Frontal cortex (tissue), 4 donors: ENCODE results near the gene C2orf81. TPM values are rescaled to one million over a fixed set of nuclear protein-coding genes. Genes with fewer than 3 reads are reported as not detected.
"Not testable (repeated sequence)": the region's sequence is repeated elsewhere in the genome, so short reads cannot be mapped to it uniquely, and the experiment has no call there.

ENCODE experiments used
- DNase-seq, 2 donors: peaks; one replicate each; pipeline ENCODE4 v3.0.0; 2012; ENCODE audit warnings: low spot score in 2 of 2
- FAIRE-seq: peaks from 2 replicates; lab custom pipeline; 2012; peaks lifted over from hg19 to GRCh38; lab: Jason Lieb, UNC
- total RNA-seq: library from RNA; depleted of rRNA; stranded (reverse); fragments of >200 nt; gene quantifications from one replicate; pipeline ENCODE4 v1.2.3, GENCODE V29; 2014
- donor health status: control.
- donor health status: control.
- donor health status: control.

C2orf81 gene
- total RNA-seq, 1 donor from 2014 or later = 0.41 TPM

- DNase-seq (no peak), FAIRE-seq (no peak)
Observed at GRCh38 chr2:74444498-74445318, 23.3 kb upstream of the C2orf81 start.

DNA sequence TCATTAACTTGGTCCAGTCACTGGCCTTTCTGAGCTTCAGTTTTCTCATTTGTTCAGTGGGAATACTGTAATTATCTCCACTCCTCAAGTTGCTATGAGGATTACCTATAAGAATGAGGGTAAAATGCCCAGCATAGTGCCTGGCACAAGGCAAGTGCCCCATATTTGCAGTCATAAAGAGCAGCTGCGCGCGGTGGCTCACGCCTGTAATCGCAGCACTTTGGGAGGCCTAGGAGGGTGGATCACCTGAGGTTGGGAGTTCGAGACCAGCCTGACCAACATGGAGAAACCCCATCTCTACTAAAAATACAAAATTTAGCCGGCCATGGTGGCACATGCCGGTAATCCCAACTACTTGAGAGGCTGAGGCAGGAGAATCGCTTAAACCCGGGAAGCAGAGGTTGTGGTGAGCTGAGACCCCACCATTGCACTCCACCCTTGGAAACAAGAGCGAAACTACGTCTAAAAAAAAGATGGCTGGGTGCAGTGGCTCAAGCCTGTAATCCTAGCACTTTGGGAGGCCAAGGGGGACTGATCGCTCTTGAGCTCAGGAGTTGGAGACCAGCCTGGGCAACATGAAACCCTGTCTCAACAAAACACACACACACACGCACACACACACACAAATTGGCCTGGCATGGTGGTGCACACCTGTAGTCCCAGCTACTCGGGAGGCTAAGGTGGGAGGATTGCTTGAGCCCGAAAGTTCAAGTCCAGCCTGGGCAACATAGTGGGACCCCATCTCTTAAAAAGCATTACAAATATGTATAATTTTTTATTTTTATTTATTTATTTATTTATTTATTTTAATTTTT lies 21.3 kb upstream of the C2orf81 start:
- not testable (repeated sequence) for DNase-seq, FAIRE-seq

GRCh38 chr2:74441690-74442482 lies 20.5 kb upstream of the C2orf81 start, which contains the start of gene RTKN:
Gene RTKN (minus strand): TSS chr2:74441937. CDS start chr2:74441816, 121 bp downstream.
- no peak for DNase-seq
- FAIRE-seq = no peak

DNA sequence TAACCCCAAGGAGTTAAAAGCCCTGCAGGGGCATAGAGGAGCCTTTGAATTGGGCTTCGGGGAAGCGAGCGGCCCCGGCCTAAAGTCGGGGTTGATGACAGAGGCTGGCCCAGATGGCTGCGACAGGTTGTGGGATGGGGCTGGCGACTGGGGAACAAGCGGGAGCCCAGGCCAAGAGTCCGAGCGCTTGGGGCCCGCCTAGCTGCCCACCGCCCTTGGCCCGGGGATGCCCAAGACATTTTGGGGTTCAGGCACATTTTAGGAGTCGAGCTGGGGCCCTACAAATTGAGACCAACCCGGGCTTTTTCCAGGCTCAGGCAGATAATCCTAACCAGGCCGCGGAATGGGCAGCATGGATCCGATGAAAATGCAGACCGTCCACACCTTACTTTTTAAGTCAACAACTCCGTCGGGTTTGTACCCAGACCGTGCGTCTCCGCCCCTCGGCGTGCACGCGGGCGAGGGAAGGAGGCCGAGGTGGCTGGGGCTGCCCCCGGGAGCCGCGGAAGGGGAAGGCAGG lies 19.8 kb upstream of the C2orf81 start:
- FAIRE-seq (no peak), DNase-seq (no peak)

- FAIRE-seq (no peak), DNase-seq (peak; percentile 96 to 97)
Observed at GRCh38 chr2:74440378-74441169, 19.2 kb upstream of the C2orf81 start.

- no peak for FAIRE-seq
- DNase-seq = peak; percentile 71 to 90
Observed at GRCh38 chr2:74439803-74440377, 18.5 kb upstream of the C2orf81 start.

DNA sequence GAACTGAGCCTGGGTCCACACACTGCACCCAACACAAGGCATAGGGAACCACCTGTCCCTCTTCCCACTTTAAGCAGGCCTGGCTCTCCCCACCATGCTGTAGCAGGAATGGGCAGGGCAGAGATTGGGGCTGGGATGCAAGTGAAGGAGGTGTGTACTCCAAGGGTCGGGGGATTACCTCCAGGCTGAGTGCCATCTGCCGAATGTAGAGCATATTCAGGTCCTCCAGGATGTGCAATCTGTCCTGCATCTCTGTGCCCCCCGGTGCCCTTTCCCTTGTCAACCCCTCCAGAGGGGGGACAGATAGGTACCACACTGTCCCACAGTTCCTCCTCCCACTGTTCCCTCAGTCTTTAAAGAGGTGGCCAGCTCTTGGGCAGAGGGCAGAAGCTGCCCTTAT lies 18.0 kb upstream of the C2orf81 start:
- no peak for DNase-seq
- FAIRE-seq = no peak

DNA sequence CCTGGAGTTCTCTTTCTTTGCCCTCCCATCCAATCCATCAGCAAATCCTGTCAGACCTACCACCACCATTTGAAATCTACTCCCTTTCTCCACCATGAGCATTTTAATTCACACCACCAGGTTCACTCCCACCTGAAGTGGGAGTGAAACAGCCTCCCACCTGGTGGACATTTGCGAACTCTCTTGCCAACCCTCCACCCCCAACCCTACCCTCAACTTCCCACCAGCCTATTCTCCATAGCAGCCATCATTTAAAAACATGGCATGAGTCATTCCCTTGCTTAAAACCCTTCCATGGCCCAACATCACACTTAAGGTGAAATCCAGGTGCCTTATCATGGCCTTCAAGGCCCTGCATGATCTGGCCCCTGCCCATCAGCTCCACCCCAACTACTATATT lies 16.8 kb upstream of the C2orf81 start:
- FAIRE-seq (no peak), DNase-seq (no peak)

GRCh38 chr2:74436848-74437695 lies 15.7 kb upstream of the C2orf81 start:
- FAIRE-seq (no peak), DNase-seq (no peak)

DNA sequence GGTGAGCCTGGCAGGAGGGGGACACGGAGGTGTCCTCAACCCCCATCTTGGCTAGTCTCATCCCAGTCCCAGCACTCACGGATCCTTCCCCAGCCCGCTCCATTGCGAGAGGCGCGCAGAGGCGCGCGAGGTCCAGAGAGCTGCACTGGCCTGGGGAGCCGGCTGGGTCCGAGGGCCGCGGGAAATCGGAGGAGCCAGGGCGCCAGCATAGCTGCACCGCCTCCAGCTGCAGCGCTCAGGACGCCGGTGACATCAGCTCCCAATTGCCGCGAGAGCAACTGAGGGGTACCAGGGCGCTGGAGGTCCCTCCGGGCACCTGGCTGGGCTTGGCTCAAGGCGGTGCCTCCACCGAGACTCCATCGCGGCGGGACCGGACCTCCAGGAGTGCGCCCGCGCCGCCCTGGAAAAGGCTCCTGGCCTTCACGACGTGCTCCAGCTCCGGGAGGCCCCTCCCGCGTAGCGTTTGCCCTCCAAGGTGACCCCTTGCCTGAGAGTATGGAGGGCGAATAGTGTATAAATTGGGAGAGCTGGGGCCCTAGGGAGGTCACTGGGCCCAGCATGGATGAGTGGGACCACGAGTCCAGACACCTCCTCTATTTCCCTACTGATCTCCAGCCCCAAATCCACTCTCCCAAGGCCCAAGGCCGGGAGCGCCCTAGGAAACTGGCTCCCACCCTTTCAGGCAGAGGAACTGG lies 14.8 kb upstream of the C2orf81 start:
- DNase-seq (no peak), FAIRE-seq (no peak)

- no peak for FAIRE-seq
- DNase-seq = no peak
Observed at GRCh38 chr2:74430502-74430901, 9.1 kb upstream of the C2orf81 start.

DNA sequence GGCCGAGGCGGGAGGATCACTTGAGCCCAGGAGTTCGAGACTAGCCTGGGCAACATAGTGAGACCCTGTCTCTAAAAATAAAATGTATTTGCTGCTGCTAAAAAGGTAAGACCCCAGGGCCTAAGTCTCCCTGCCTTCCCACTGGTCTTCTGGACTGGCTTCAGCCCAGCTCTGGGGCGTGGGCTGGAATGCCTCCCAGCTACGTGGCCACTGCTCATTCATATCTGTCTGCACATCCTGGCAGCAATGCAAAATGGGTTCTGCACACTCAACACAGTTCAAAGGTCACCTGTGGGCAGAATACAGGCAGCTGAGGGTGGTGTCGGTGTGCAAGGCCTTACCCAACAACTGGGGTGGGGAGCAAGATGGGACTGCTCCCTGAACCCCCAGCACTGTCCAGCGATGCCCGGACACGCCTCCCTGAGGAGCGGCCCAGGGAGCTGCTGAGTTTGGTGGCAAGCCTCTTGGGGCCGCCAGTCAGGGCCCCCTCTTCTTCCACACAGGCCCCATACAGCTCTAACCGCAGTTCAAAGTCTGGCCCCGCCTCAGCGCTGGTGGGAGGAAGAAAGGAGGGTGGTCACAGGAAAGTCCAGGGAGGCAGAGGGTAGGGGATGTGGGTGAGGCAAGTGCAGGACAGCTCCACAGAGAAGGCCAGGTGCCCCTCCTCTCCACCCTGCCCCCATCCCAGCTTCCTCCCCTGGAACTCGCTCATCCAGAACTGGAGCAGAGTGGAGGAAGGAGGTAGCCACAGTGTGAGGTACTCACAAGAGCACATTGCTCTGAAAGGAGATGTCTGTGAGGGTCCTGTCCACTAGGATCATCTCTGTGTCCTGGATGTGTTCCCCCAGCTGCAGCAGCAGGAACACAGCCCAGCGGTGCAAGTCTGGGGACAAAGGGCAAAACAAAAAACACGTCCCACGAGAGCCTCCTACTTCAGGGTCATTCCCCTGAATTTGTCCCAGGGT lies 8.3 kb upstream of the C2orf81 start:
- DNase-seq (no peak), FAIRE-seq (no peak)

DNA sequence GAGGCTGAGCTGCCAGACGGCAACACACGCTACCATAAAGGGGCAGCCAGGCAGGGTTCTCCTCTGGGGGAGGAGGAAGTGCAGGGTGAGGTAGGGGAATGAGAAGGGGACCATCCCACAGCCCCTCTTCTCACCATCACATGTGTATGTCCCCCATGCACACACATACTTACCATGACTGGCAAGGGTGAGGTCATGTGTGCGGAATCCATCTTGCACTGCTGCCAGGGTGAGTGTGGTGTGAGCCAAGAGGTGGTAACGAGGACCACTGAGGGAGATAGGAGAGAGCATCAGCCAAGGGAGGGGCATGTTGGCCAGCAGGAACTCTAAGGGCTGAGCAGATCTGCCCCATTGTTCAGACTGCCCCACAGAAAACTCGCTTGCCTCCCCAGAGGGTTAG lies 7.3 kb upstream of the C2orf81 start:
- DNase-seq (no peak), FAIRE-seq (no peak)

DNA sequence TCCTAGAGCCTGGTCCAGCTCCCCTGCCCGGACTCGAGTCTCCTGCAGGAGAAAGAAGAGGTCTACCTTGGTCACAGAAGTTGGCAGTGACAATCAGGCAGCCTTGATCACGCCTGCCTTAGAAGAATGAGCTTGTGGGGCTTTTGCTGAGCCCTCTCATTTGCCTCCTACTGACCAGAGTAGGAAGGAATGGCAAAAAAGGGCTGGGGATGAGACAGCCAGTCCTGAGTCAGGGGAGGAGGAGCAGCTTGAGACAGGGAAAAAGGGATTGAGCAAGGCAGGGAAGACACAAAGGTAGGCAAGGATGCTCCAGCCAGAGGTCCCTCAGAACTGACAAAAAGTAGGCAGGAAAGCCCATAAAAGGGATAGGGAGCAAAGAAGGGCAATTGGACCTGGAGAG lies 6.1 kb upstream of the C2orf81 start:
- FAIRE-seq (no peak), DNase-seq (peak in 1 of 2 donors; percentile 9)

GRCh38 chr2:74426181-74426758 lies 4.9 kb upstream of the C2orf81 start:
- FAIRE-seq = no peak
- peak in 1 of 2 donors; percentile 9 for DNase-seq

GRCh38 chr2:74425523-74425922 lies 4.1 kb upstream of the C2orf81 start:
- FAIRE-seq = no peak
- DNase-seq = peak in 1 of 2 donors; percentile 31
